Stimulated activated CD4-positive, alpha-beta T cell treated with anti-CD3 and anti-CD28 coated beads, Interleukin-1b, Interleukin-23, amount 100 ng/mL, for 4 hours (primary cell): ENCODE measurements around the gene TFB2M.

ENCODE experiments used
- DNase-seq, 2 donors: peaks; one replicate each; pipeline ENCODE4 v3.0.0-alpha.2; 2020; ENCODE audit warnings: low read depth in 2 of 2

The TFB2M gene

GRCh38 chr1:246552110-246552509, 14.0 kb downstream of the TFB2M start:
- DNase-seq: no peak

GRCh38 chr1:246550402-246550801, 15.7 kb downstream of the TFB2M start:
- no peak for DNase-seq

DNA sequence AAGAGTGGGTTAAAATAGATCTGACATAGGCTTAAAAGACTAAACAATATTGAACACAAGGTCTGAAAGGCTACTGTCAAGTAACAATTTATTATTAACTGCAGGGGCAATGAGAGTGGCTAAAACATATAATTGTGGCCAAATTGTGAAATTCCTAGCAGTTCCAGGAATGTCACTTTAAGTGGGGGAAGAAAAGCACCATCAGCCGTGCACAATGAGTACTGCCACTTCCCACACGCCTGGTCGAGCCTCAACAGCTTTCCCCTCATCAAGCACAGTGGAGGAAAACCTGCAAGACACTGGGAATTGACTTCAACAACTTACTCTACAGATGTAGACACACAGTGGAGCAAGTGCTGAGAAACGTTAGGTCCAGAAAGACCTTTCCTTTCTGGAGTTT, 16.4 kb downstream of the TFB2M start:
- no peak for DNase-seq

- DNase-seq: no peak
These were observed 22.1 kb downstream of the TFB2M start for GRCh38 chr1:246544001-246544400.

DNA sequence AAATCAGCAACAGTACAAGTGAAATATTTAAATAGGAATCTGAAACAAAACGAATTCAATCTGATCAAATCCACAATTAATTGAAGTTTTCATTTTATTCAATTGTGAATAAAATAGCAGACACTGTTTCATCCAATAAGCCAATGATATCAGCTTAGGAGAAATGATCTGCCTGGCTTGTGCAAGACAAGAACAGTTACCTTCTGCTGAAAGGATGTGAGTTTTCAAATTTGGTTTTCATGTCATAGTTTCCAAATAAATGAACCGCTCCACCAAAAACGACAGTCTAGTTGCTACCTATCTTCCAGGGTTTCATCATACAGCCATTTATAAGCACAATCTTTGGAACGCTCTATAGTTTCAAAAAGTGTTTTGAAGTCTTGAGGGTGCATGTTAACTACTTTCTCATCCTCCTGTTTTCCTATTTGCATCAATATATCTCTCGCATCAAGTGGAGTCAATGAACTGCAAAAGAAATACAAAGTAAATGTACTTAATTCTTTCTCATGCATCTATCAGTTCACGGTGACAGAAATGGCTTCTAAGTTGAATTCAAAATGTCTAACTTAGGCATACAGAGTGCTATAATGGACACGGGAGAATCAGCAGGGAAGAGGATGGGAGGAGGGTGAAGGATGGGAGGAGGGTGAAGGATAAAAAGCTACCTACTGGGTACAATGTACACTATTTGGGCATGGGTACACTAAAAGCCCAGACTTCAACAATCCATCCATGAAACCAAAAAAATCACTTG, 25.1 kb downstream of the TFB2M start:
- DNase-seq: no peak

- DNase-seq: no peak
These were observed 28.2 kb downstream of the TFB2M start for GRCh38 chr1:246537887-246538286.

DNA sequence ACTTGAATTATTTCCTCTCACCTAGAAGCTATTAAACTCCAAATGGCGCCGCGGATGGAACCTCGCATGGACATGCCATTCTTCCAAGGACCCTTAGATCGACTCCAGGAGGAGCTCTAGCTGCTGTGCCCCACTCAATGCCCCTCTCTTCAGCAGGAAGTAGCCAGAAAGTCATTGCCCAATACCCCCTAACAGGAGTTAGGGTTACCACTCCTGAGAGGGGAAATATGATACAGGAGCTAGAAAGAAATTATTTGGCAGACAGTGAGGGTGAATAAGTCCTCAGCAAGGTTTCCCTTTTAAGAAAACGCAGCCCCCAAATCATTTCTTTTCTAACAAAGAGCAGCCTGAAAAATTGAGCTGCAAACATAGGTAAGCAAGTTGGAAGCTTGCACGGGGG, 28.6 kb downstream of the TFB2M start:
- no peak for DNase-seq

GRCh38 chr1:246534114-246534513, 31.9 kb downstream of the TFB2M start:
- no peak for DNase-seq

DNA sequence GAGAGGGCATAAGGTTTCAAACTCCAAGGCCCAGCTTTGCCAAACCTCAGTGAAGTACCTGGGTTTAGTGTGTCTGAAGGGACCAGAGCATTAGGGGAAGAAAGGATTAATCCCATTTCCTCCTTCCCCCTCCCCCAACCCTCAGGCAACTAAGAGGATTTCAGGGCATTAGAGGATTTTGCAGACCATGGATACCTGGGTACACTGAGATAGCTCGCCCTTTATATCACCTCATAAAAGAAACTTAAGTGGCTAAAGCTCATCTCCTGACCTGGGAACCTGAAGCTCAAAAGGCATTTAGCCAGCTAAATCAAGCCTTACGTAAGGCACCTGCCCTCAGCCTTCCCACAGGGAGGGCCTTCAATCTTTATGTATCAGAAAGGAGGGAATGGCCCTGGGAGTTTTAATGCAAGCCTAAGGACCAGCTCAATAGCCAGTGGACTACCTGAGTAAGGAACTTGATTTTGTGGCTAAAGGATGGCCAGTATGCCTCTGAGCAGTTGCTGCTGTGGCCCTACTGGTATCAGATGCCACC, 32.6 kb downstream of the TFB2M start:
- no peak for DNase-seq

DNA sequence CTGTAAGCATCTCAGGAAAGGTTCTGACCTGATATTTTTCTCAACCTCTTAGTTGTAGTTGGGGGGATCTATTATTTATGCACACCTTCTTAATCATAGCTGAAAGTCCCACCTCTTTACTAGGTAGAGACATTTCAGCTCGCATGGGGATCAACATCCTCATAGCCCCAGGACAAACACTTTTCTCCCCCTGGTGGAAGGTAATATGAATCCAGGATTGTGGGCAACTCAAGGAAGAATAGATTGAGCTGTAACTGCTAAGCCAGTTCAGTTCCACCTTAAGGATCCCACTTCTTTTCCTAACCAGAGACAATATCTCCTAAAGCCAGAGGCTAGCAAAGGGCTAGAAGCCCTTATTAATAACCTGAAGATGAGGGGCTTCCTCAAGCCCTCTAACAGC, 33.5 kb downstream of the TFB2M start:
- DNase-seq: no peak

GRCh38 chr1:246530482-246530881, 35.6 kb downstream of the TFB2M start:
- no peak for DNase-seq

DNA sequence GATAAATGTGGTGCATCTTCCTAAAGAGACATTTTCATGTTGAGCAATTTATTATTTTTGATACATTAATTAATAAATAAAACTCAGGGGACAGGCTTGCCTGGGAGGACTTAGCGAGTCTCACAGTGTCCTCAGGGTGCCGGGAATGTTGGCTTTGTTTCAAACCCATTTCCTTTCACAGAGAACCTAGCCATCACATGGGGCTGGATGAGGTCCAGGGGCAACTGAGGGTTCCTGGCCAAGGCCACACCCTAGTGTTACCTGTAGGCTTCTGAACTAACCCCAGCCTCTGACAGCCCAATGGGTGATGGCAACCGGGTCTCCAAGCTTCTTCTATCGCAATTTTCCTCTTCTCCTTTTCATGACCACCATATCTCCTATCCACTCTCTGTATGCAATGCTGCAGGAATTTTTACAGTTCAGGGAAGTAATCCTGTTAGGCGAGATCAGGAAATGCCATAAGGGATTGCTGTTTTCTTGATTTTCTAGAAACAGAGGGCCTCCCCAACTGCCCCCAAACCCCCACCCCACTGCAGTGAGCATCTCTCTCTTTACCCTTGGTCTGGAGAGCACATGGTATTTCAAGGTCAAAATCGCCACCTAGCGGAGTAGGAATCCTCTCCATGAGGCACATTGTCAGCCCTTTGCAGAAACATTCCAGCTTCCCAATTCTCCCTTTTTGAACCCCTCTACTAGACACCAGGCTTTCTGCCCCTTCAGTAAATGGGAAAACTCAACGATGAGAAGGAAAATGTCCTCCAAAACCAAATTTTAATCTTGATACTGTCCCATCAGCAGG, 36.9 kb downstream of the TFB2M start:
- no peak for DNase-seq

DNA sequence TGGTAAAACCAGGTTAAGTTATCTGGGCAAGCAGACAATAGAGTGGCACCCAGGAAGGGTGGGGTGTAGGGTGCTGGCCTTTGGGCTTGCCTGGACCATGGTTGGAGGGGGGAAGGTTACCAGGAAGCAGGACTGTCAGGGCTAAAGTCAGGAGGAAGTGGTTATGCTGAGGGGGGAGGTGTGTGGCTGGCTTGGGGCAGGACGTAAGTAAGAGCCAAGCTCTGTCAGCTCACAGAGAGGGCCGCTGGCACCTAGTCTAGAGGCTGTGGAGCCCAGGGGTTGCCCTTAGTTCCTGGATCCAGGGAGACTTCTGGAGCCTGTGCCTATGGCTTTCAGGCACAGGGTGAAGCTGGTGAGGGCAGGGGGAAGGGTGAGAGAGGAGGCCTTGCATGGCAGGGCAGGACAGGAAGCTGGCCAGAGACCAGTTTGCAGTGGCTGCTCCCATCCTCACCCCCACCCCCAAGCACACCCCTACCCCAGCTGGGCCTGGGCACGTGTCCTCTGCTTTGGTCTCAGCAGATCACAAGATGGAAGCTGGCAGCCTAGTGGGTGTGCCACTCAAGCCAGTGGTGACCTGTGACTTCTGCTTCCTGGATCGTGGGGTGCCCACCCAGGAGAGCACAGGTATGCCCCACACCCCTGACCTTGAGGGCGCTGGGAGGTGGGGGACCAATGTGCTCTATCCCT, 38.5 kb downstream of the TFB2M start:
- DNase-seq: no peak

- no peak for DNase-seq
These were observed 39.1 kb downstream of the TFB2M start for GRCh38 chr1:246526915-246527314.

DNA sequence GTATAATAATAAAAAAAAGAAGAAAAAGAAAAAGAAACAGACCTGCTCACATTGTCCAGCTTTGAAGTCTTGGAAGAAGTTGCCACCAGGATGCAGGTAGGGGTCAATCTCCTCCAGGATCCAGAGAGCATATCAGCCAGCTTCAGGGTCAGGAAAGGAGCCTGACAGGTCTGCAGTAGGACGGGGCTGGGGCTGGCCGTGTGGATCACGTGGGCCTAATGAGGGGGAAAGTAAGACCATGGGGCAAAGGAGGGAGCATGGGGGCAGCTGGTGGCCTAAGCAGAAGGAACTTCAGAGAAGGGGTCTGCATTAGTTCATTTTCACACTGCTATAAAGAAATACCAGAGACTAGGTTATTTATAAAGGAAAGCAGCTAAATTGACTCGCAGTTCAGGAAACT, 39.7 kb downstream of the TFB2M start:
- no peak for DNase-seq

DNA sequence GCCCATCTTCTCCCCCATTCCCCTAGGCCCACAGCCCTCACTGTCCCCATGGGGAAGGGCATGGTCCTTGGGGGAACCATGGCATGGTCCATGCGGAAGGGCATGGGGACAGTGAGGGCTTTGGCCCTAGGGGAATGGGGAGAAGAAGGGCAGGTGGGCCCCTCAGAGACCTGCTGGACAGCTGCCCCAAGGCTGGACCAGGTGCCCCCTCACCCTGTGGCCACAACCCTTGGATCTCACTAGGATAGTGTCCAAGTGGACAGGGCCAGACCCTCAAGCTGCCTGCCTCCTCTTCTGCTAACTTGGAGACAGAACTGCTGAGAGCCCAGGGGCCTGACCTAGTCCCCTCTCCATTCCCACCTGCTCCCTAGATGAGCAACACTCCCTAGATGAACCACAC, 46.5 kb downstream of the TFB2M start:
- no peak for DNase-seq

- DNase-seq: no peak
These were observed 47.4 kb downstream of the TFB2M start for GRCh38 chr1:246518456-246519205.

DNA sequence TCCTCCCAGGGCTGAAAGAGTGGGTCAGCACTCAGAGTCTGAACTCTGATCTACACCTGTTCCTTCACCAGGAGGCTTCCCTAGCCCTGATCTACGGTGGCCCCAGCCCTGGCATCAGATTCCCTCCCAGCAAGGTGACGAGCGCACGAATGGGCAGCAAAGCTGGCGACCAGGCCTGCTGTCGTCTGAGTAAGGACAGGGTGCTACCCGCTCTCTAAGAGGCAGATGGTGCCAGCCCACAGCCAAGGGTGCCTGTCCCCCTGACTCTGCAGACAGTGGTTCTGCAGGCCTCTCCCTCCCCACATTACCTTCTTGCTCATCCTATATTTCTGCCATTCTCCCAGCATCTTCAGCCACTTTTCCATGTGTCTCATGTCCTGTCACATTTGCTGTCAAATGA, 48.7 kb downstream of the TFB2M start:
- no peak for DNase-seq

GRCh38 chr1:246516126-246516525, 49.9 kb downstream of the TFB2M start:
- DNase-seq: no peak

DNA sequence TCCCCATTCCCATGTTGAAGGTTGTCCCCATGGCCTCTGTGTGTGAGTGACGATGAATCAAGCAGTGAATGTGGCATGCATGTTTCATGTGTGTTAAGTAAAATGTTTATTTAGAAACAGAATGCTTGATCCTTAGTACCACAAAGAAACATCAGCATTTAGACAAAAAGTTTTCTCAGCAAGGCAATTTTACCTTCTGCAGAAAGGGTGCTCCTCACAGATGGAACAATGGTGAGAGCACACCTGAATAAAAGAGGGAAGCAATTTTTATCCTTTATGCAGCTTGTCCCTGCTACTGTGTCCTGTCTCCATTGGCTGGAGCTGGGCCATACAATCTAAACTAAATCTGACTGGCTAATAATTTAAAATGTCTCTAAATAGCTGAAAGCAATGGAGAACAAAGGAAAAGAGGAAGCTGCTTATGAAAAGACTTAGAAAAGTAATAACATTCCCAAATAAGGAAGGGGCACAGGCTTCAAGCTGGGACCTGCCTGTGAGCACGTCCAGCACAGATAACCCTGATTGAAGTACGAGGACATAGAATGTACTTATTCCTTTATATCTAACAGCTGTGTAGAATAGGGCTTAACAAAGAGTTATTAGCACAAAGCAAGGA, 50.6 kb downstream of the TFB2M start:
- no peak for DNase-seq

GRCh38 chr1:246513619-246514343, 52.3 kb downstream of the TFB2M start:
- DNase-seq: no peak
